ENCODE data around the gene BRIX1. TPM values are rescaled to one million over a fixed set of nuclear protein-coding genes. Genes with fewer than 3 reads are reported as not detected.
"Not testable (repeated sequence)": the region's sequence is repeated elsewhere in the genome, so short reads cannot be mapped to it uniquely, and the experiment has no call there.

The BRIX1 gene
- total RNA-seq, 1 donor from 2014 or later: 29.0 TPM

- Histone ChIP-seq H3K27me3 (ENCODE audit: control insufficient read depth, insufficient read depth, low read length) (no peaks in the 10 kb centered on the region), H3K4me3 (ENCODE audit: low read depth, low read length) (peak overlapping the region; percentile 92), H3K36me3 (ENCODE audit: control insufficient read depth, insufficient read depth, low read length) (peaks cover 1% of the 10 kb centered on the region)
- TF ChIP-seq, protein P1, sequence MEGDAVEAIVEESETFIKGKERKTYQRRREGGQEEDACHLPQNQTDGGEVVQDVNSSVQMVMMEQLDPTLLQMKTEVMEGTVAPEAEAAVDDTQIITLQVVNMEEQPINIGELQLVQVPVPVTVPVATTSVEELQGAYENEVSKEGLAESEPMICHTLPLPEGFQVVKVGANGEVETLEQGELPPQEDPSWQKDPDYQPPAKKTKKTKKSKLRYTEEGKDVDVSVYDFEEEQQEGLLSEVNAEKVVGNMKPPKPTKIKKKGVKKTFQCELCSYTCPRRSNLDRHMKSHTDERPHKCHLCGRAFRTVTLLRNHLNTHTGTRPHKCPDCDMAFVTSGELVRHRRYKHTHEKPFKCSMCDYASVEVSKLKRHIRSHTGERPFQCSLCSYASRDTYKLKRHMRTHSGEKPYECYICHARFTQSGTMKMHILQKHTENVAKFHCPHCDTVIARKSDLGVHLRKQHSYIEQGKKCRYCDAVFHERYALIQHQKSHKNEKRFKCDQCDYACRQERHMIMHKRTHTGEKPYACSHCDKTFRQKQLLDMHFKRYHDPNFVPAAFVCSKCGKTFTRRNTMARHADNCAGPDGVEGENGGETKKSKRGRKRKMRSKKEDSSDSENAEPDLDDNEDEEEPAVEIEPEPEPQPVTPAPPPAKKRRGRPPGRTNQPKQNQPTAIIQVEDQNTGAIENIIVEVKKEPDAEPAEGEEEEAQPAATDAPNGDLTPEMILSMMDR (IDR thresholded peaks at IDR 0.05; ENCODE audit: insufficient read depth, low read length, severe bottlenecking): no peak
- peak; percentile 3 for DNase-seq (ENCODE audit: low read depth)
- no peak for FAIRE-seq
Measured at GRCh38 chr5:34915856-34916192, 313 bp downstream of the BRIX1 start.

DNA sequence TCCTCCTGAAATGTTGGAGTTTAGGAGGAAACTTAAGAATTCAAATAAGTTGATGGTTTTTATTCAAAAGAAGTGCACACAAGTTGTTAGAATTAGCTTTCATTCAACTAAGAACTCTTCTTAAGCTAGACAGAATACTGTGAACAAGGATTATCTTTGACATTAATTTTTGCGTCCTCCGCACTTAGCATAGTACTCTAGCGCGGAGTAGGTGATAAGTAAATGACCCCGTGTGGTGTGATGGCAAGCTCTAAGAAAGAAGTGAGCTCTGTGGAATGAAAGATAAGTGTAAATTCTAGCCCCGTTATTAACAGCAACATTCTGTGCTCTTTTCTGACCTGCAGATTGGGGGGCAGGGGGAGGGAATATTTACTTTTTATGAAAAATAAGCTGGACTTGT lies 1.0 kb downstream of the BRIX1 start:
- DNase-seq (ENCODE audit: low read depth) (peak; percentile 2), FAIRE-seq (no peak)
- TF ChIP-seq, protein P1 (IDR thresholded peaks at IDR 0.05; ENCODE audit: insufficient read depth, low read length, severe bottlenecking): no peak
- Histone ChIP-seq H3K36me3 (ENCODE audit: control insufficient read depth, insufficient read depth, low read length) (no peaks in the 10 kb centered on the region), H3K27me3 (ENCODE audit: control insufficient read depth, insufficient read depth, low read length) (no peaks in the 10 kb centered on the region), H3K4me3 (ENCODE audit: low read depth, low read length) (peak overlapping the region; percentile 92)

DNA sequence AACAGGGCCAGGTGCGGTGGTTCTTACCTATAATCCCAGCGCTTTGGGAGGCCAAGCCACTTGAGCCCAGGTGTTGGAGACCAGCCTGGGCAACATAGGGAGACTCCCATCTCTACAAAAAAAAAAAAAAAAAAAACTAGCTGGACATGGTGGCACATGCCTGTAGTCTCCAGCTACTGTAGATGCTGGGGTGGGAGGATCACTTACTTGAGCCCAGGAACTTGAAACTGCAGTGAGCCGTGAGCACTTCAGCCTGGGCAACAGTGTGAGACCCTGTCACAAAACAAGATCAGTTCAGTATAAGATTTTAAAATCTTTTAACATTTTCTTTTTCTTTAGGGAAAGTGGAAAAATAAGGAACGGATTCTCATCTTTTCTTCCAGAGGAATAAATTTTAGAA lies 2.5 kb downstream of the BRIX1 start:
- H3K27me3 ChIP-seq (ENCODE audit: control insufficient read depth, insufficient read depth, low read length): no peaks in the 10 kb centered on the region
- H3K4me3 ChIP-seq (ENCODE audit: low read depth, low read length): no peak overlapping the region
- FAIRE-seq: no peak
- no peak for DNase-seq (ENCODE audit: low read depth)
- TF ChIP-seq, protein P1 (IDR thresholded peaks at IDR 0.05; ENCODE audit: insufficient read depth, low read length, severe bottlenecking): no peak
- H3K36me3 ChIP-seq (ENCODE audit: control insufficient read depth, insufficient read depth, low read length): no peaks in the 10 kb centered on the region

- TF ChIP-seq, protein P1 (IDR thresholded peaks at IDR 0.05; ENCODE audit: insufficient read depth, low read length, severe bottlenecking): no peak
- Histone ChIP-seq H3K36me3 (ENCODE audit: control insufficient read depth, insufficient read depth, low read length) (no peaks in the 10 kb centered on the region), H3K27me3 (ENCODE audit: control insufficient read depth, insufficient read depth, low read length) (no peaks in the 10 kb centered on the region), H3K4me3 (ENCODE audit: low read depth, low read length) (no peak overlapping the region)
- DNase-seq (ENCODE audit: low read depth) (no peak), FAIRE-seq (no peak)
Measured at GRCh38 chr5:34919077-34919476, 3.6 kb downstream of the BRIX1 start.

DNA sequence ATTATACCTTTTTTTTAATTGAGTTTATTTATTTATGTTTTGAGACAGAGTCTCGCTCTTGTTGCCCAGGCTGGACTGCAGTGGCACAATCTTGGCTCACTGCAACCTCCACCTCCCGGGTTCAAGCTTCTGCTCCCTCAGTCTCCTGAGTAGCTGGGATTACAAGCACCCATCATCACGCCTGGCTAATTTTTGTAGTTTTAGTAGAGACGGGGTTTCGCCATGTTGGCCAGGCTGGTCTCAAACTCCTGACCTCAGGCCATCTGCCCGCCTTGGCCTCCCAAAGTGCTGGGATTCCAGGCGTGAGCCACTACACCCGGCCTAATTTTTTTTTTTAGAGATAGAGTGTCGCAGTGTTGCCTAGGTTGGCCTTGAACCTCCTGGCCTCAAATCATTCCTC lies 7.7 kb downstream of the BRIX1 start:
- not testable (repeated sequence) for H3K27me3 ChIP-seq (ENCODE audit: control insufficient read depth, insufficient read depth, low read length); DNase-seq (ENCODE audit: low read depth); H3K4me3 ChIP-seq (ENCODE audit: low read depth, low read length); FAIRE-seq; H3K36me3 ChIP-seq (ENCODE audit: control insufficient read depth, insufficient read depth, low read length)

- no peak overlapping the region for H3K4me3 ChIP-seq (ENCODE audit: low read depth, low read length)
- DNase-seq (ENCODE audit: low read depth): peak; percentile 91
- H3K36me3 ChIP-seq (ENCODE audit: control insufficient read depth, insufficient read depth, low read length): peaks cover 4% of the 10 kb centered on the region
Measured at GRCh38 chr5:34923694-34924461, 8.4 kb downstream of the BRIX1 start.

More at GRCh38 chr5:34923694-34924461, 8.4 kb downstream of the BRIX1 start:
- TF ChIP-seq, protein P1 (IDR thresholded peaks at IDR 0.05; ENCODE audit: insufficient read depth, low read length, severe bottlenecking): no peak
- FAIRE-seq: no peak
- H3K27me3 ChIP-seq (ENCODE audit: control insufficient read depth, insufficient read depth, low read length): no peaks in the 10 kb centered on the region
